CD4-positive, alpha-beta T cell treated with Interleukin-6 for 4 hours (primary cell): Measurements from ENCODE around the gene PGD.
"Not testable (repeated sequence)": the region's sequence is repeated elsewhere in the genome, so short reads cannot be mapped to it uniquely, and the experiment has no call there.

ENCODE experiments used
- DNase-seq: peaks from one replicate; pipeline ENCODE4 v3.0.0-alpha.2; 2020; ENCODE audit warnings: mixed read lengths

Gene PGD

DNA sequence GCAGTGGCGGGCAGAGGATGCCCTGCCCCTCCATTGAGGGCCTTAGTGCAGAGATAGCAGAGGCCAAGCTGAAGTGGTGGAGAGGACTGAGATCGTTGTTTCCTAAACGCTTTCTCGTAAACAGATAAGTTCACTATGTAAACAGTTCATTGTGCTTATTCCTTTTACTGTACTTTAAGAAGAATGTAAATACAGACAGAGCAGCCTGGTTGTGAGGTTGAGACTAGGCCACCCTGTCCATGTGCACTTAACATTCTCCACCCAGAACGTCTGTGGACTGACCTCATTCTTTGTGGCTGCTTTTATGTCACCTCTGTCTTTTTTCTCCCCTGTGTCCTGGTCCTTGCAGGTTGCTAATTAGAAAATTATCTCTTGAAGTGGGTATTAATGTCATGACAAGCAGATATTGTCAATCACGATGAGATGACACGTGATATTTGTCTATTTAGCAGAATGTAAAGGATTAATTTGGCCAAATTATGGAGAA is 39.9 kb downstream of the PGD start:
- no peak for DNase-seq

DNA sequence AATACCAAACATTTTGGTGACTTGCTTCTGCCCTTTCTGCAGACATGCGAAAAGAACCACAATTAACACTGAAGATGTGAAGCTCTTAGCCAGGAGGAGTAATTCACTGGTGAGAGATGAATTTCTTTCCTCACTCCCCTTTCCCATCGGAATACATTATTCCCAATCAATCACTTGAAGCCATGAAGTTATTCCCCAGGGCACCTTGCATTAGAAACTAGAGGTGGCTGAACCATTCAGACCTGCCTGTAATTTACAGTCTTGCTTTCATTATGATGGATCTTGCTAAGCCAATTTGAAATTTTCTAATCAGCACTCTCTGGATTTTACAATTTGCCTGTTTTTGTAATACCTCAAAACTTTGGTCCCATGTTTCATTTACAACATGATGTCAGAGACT is 41.4 kb downstream of the PGD start:
- DNase-seq = no peak

DNA sequence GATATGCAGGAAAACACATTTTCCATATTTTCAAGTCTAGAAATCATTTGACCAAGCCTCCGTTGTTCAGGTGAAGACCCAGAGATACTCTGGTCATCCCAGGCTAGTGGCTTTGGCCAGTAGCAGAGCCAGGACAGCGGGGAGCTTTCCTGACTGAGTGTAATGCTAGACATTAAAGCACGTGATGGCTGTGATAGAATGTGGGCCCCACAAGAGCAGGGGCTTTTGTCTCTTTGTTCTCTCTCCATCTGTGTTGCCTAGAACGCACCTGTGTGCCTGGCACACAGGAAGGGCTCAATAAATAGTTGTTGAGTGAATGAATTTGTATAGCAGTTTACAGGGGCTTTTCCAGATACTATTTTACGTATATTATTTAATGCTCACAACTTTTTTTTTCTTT is 41.9 kb downstream of the PGD start:
- DNase-seq = no peak

DNA sequence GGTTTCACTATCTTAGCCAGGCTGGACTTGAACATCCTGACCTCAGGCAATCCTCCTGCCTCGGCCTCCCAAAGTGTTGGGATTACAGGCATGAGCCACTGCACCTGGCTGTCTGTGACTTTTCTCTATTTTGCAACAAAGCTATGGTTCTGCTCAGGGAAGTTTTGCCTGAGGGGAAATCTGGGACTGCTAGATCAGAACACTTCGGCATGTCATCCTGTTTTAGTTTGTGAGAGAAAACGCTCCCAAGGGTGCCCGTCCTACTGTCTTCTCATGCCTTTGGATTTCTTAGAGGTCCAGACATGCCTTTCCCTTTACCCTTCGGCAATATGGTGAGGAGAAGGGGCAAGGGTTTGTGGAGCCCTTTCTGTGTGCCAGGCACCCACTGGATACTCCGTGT is 45.4 kb downstream of the PGD start:
- DNase-seq = no peak

DNA sequence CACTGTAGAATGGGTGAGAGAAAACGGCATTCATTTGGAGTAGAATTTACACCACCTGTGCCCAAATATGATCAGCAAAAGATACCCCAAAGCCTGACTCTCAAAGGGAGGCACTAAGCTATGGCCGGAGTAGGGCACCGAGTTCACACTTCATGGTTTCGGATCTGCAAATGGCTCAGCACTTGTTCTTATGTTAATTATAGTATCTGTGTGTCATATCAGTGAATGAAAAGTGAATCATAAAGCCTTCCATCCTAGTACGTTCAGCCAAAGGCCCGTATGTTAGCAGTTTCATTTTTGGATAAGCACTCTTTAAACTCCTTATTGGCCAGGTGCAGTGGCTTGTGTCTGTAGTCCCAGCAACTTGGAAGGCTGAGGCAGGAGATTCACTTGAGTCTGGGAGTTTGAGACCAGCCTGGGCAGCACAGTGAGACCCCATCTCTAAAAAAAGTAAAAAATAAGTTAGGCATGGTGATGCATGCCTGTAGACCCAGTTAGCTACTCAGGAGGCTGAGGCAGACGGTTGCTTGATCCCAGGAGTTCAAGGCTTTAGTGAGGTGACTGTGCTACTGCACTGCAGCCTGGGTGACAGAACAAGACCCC is 46.0 kb downstream of the PGD start:
- no peak for DNase-seq

DNA sequence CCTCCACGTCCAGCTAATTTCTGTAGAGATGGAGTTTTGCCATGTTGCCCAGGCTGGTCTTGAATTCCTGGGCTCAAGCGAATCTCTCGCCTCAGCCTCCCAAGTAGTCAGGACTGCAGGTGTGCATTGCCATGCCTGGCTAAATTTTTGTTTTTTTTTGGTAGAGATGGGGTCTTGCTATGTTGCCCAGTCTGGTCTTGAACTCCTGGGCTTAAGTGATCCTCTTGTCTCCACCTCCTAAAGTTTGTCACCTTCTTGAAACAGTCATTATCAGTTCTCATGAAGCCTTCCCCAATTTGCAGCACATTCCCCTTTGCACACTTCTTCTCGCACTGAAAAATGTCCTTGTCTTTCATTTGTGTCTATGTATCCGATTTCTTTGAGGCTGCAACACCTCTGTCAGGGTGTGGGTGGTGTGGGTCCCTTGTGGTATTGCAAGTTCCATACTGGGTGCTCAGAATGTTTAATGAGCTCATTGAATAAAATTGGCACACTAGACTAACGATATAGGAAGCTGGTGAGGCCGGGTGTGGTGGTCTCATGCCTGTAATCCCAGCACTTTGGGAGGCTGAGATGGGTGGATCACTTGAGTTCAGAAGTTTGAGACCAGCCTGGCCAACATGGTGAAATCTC is 48.0 kb downstream of the PGD start:
- DNase-seq = no peak

DNA sequence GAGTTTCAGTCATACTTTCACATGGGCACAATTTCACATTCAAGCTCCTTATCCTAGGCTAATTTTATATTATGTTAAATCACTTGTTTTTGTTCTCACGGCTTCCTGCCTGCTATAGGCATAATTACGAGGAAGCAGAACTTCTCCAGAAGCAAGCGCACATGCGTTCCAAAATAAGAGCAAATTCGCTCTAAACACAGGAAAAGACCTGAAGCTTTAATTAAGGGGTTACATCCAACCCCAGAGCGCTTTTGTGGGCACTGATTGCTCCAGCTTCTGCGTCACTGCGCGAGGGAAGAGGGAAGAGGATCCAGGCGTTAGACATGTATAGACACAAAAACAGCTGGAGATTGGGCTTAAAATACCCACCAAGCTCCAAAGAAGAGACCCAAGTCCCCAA is 50.9 kb downstream of the PGD start, which contains the start of gene CORT:
Gene CORT, plus strand, starts transcription at position 281 of the 400 bp plus-strand sequence. CDS start 193 bp downstream, outside the sequence.
- DNase-seq = no peak

DNA sequence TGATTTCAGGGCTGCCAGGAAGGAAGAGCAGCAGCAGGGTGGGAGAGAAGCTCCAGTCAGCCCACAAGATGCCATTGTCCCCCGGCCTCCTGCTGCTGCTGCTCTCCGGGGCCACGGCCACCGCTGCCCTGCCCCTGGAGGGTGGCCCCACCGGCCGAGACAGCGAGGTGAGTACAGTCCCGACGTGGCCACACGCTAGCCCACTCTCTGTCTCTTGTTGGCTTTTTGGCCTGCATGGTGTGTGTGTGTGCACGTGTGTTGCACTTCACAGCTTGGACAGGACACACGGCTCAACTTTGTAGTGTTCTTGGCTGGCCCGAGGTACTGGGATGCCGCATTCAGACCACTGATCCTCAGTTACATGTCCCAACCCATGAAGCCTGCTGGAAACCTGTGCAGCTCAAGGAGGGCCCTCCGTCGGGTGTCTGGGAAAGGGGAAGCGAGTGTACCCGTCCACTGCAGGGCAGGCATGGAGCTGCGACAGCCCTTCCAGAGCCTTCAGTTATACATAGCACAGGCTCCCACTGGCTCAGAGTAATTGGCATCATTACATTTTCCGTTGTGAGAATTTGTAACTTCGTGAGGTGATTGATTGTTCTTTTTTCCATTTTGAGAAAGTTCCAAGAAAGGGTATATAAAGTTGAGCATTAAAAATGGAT is 51.4 kb downstream of the PGD start:
- no peak for DNase-seq

DNA sequence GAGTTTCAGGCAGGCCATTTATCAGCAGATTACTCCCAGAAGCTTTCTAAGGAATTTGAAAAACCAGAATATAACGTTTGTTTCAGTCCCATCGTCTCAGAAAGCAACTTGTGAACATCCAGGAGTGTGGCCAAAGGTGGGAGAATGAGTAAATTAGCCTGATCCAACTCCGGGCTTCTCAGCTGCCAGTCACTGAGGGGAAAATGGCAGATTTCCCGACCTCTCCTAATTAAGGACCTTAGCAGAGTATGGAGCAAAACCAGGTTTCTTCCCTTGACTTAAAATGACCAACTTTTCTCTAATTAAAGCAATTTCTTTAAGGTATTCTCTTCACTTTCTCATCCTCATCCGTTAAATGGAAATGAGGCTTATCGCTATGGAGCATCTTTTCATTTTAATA is 52.0 kb downstream of the PGD start:
- no peak for DNase-seq

DNA sequence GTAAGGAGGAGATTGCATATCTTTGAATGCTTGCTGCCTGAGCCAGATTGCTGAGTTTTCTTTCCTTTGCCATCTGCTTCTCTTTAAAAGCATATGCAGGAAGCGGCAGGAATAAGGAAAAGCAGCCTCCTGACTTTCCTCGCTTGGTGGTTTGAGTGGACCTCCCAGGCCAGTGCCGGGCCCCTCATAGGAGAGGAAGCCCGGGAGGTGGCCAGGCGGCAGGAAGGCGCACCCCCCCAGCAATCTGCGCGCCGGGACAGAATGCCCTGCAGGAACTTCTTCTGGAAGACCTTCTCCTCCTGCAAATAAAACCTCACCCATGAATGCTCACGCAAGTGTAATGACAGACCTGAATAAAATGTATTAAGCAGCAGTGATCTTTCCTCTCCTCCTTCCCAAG is 52.4 kb downstream of the PGD start:
- DNase-seq = no peak

DNA sequence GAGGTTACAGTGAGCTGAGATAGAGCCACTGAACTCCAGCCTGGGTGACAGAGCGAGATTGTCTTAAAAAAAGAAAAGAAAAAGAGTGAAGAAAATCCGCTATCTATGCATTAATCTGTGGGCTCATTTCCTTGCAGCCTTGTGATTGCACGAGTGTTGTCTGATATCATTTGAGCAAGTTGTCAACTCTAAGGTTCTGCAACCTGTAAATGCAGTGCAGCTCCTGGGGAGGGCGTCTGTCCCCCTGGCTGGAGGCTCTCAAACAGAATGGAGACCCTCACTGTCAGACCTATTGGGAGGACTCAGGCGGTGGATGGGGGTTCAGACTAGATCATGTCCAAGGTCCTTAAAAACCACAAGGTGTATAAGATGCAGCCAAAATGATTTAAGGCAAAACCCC is 57.2 kb downstream of the PGD start:
- DNase-seq = no peak

DNA sequence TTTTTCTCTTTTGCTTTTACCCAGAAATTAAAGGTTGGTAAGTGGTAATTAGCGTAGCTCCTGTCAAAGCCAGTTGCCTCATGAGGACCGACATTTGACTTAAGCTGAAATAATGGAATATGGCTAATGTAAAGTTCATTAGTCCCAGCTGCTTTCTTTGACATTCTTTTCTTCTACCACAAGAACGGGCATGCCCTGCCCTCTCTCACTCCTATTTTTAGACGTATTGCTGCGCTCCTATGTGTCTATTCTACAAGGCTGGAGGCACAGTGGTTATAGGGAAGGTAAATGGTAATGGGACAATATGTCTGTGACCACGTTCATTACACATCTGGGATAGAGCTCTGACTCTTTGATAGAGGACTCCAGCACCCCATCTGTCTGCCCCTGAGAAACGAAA is 57.8 kb downstream of the PGD start:
- no peak for DNase-seq

DNA sequence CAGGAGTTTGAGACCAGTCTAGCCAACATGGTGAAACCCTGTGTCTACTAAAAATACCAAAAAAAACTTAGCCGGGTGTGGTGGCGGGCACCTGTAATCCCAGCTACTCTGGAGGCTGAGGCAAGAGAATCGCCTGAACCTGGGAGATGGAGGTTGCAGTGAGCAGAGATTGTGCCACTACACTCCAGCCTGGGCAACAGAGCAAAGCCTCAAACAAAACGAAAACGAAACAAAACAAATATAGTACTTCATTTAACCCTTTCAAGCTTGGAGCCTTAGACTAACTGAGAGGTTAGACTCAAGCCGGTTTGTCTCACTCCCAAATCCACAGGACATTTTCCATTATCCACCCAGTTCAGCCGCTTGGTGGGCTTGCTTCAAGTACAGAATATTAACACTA is 58.6 kb downstream of the PGD start:
- DNase-seq = not testable (repeated sequence)

DNA sequence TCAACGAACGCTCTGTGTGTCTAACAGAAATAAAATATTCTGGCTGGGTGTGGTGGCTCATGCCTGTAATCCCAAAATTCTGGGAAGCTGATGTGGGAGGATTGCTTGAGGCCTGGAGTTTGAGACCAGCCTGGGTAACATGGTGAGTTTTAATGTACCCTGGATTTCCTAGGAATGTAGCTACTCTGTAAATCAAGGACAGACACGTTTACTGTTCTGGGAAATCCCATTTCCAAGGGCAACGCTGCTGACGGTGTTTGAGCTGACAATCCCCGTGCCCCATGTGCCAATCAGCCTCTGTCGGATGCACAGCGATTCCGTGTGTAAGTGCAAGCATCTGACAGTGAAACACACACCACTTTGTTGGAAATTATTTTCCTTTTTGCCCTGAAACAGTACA is 59.0 kb downstream of the PGD start:
- no peak for DNase-seq

DNA sequence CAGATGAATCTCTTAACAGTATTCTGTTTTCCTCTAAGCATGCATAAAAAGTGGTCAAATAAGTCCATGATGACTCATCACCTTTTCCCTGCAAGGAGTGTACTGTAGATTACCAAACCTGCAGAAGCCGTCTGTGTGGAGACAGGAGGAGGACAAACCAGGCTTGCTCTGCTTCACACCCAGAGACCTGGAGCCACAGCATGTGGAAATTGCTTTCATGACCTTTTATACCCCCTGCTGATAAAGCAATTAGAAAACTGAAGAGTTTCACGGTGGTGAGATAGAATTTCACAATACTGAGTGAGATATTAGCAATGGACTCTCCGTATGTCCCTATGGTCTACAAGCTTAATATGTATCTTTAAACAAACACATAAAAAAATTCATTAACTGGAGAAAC is 60.3 kb downstream of the PGD start:
- DNase-seq = no peak

DNA sequence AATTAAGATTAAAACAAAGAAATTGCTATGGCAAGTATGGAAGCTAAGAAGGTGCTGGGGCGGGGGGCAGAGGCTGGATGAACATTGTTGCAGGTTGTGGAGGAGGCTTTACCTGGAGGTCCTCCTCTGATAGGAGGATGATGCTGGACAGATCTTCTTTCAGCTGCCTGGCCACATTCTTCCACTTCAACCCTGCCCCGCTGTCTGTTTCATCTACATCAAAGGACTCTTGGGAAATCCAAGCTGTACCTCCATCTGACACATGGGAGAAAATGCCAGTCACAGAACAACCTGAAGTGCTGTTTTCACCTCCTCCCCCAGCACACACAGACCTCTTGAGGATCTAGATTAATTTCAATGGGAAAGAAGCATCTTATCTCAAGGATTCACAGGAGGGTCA is 68.2 kb downstream of the PGD start:
- no peak for DNase-seq

DNA sequence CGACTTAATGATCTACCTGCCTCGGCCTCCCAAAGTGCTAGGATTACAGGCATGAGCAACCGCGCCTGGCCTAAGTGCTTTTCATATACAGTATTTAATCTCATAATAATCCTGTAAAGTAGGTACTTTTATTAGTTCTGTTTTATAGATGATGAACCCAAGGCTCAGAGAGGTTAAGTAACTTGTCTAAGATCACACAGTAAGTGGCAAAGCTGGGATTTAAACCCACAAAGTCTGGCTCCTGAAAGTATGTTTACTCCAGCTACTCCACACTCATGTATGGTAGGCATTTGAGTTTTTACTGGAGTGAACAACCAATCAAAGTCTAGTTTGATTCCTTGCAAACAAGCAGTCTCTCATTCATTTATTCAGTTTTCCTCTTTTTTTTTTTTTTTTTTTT is 71.2 kb downstream of the PGD start:
- DNase-seq = no peak
